Common myeloid progenitor, CD34-positive (primary cell): ENCODE results near the gene CEACAM7.
A peak's percentile ranks its signal among the peaks of the same experiment; 100 is the strongest.

Source experiments
- CTCF ChIA-PET: fragments of 350-600 bp; sonication (Branson Sonifier 250); formaldehyde crosslinking; loops from one replicate; lab custom pipeline; 2021; ENCODE audit warnings: antibody characterized with exemption; lab: Charles Lee
- POLR2A ChIA-PET: fragments of 350-600 bp; sonication (Branson Sonifier 250); formaldehyde crosslinking; loops from one replicate; lab custom pipeline; 2021; ENCODE audit warnings: antibody characterized with exemption; lab: Charles Lee
- DNase-seq, 3 donors: peaks; one replicate each; pipeline versions ENCODE4 v3.0.0 to v3.0.0-alpha.2; 2013
- H3K27ac ChIP-seq, 2 experiments: 1 replicate in 1 of 2; 2 replicates in 1 of 2; pipeline ENCODE4 v1.7.0; 2013; ENCODE audit warnings: inconsistent platforms in 2 of 2, low read length in 2 of 2, mild to moderate bottlenecking in 2 of 2, low read depth in 1 of 2, moderate library complexity in 1 of 2; ENCODE audit not compliant: severe bottlenecking in 2 of 2, insufficient read depth in 1 of 2, poor library complexity in 1 of 2
- H3K27me3 ChIP-seq, 5 experiments: replicated peaks in 2 of 5; 1 replicate in 3 of 5; 2 replicates in 2 of 5; pipeline versions ENCODE4 v1.6.1 to v1.7.0; 2013; ENCODE audit warnings: low read length in 4 of 5, mild to moderate bottlenecking in 2 of 5, moderate library complexity in 2 of 5, inconsistent platforms in 1 of 5; ENCODE audit not compliant: insufficient read depth in 5 of 5, control insufficient read depth in 4 of 5
- H3K36me3 ChIP-seq, 4 experiments: 1 replicate in 2 of 4; 2 replicates in 2 of 4; pipeline versions ENCODE4 v1.6.1 to v1.7.0; 2013; ENCODE audit warnings: low read length in 3 of 4, control low read depth in 1 of 4, mild to moderate bottlenecking in 1 of 4; ENCODE audit not compliant: control insufficient read depth in 4 of 4, insufficient read depth in 4 of 4
- H3K4me1 ChIP-seq, 4 experiments: 1 replicate in 3 of 4; 2 replicates in 1 of 4; pipeline versions ENCODE4 v1.6.1 to v1.7.1; 2013; ENCODE audit warnings: low read length in 3 of 4, mild to moderate bottlenecking in 3 of 4, control low read depth in 1 of 4, inconsistent platforms in 1 of 4, moderate library complexity in 1 of 4; ENCODE audit not compliant: control insufficient read depth in 4 of 4, insufficient read depth in 4 of 4; ENCODE audit errors: control extremely low read depth in 1 of 4
- H3K4me3 ChIP-seq, 7 experiments: 1 replicate in 4 of 7; 2 replicates in 3 of 7; pipeline versions ENCODE4 v1.5.1 to v1.7.0; 2013; ENCODE audit warnings: mild to moderate bottlenecking in 7 of 7, low read length in 6 of 7, moderate library complexity in 6 of 7, inconsistent platforms in 2 of 7, low read depth in 2 of 7, control low read depth in 1 of 7; ENCODE audit not compliant: insufficient read depth in 4 of 7, control insufficient read depth in 1 of 7; ENCODE audit errors: extremely low read depth in 1 of 7
- H3K9me3 ChIP-seq, 5 experiments: 1 replicate in 4 of 5; 2 replicates in 1 of 5; pipeline versions ENCODE4 v1.6.1 to v1.7.1; 2013; ENCODE audit warnings: low read length in 4 of 5, mild to moderate bottlenecking in 2 of 5, inconsistent platforms in 1 of 5, low read depth in 1 of 5, moderate library complexity in 1 of 5; ENCODE audit not compliant: control insufficient read depth in 4 of 5, insufficient read depth in 2 of 5; ENCODE audit errors: control extremely low read depth in 1 of 5
- WGBS: methylation state at CpG from one replicate; pipeline ENCODE4 v1.1.5; 2013; ENCODE audit not compliant: insufficient coverage; 5-methylcytosine and 5-hydroxymethylcytosine counted together

The CEACAM7 gene

GRCh38 chr19:41638641-41639081 lies 49.4 kb downstream of the CEACAM7 start:
- CTCF ChIA-PET: interaction anchor here (1.1 to 3.8 kb wide), 4 partner anchors 9 to 55 kb away, joined by 3 to 16 read pairs (median 4); no protein-coding TSS in a partner anchor
- Histone ChIP-seq H3K9me3 (peaks cover 0 to 2% (median 0%) of the 10 kb centered on the region in 5 experiments), H3K27me3 (no peaks in the 10 kb centered on the region), H3K4me1 (peaks cover 6 to 26% (median 18%) of the 10 kb centered on the region in 4 experiments), H3K4me3 (peak overlapping the region in 1 of 7 experiments; percentile 11), H3K27ac (no peak overlapping the region), H3K36me3 (no peaks in the 10 kb centered on the region)
- WGBS: 13% methylated on average over 2 of the region's 6 CpGs
- POLR2A ChIA-PET: no interaction called here
- peak in 2 of 3 donors; percentile 61 to 73 for DNase-seq

GRCh38 chr19:41637484-41637883 lies 50.6 kb downstream of the CEACAM7 start:
- Histone ChIP-seq H3K27ac (no peak overlapping the region), H3K27me3 (no peaks in the 10 kb centered on the region), H3K9me3 (peaks cover 0 to 2% (median 0%) of the 10 kb centered on the region in 5 experiments), H3K36me3 (no peaks in the 10 kb centered on the region), H3K4me3 (no peak overlapping the region), H3K4me1 (peaks cover 6 to 26% (median 18%) of the 10 kb centered on the region in 4 experiments)
- ChIA-PET POLR2A (no interaction called here), CTCF (interaction anchor here (1.0 to 3.8 kb wide), 4 partner anchors 10 to 56 kb away, joined by 3 to 16 read pairs (median 4); no protein-coding TSS in a partner anchor)
- WGBS: 100% methylated on average over 2 of the region's 2 CpGs
- peak in 2 of 3 donors; percentile 61 to 62 for DNase-seq

GRCh38 chr19:41627966-41628675 lies 59.9 kb downstream of the CEACAM7 start:
- Histone ChIP-seq H3K4me3 (no peak overlapping the region), H3K27ac (no peak overlapping the region), H3K36me3 (peaks cover 0 to 4% (median 2%) of the 10 kb centered on the region in 4 experiments), H3K4me1 (peaks cover 11 to 49% (median 42%) of the 10 kb centered on the region in 4 experiments), H3K9me3 (peaks cover 0 to 19% (median 8%) of the 10 kb centered on the region in 5 experiments), H3K27me3 (no peaks in the 10 kb centered on the region)
- ChIA-PET CTCF (interaction anchor here (1.2 kb wide), 1 partner anchor 14 kb away, joined by 4 read pairs; no protein-coding TSS in a partner anchor), POLR2A (no interaction called here)
- 84% methylated on average over 7 of the region's 8 CpGs for WGBS
- no peak for DNase-seq

DNA sequence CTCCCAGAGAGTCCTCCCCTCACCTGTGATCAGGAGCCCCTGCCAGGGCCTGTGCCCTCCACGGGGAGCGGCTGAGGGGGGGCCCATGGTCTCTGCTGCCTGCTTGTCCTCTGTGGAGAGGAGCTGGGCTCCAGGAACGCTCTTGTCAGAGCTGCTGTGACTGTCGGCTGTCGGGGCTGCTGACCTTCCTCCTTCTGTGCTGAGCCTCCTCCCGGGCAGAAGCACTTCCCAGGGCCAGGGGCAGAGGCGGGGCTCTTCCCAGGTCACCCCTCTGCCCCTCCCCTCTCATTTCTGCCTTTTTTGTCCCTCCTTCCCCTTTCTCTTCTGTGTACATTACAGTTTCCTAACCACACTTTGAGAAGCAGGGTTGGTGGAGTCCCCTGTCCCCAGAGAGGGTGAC lies 61.2 kb downstream of the CEACAM7 start, which contains the start of gene CEACAM4:
CEACAM4 (minus strand) TSS at position 198 of the 400 bp plus-strand sequence; CDS start at position 87, 111 bp downstream.
- Histone ChIP-seq H3K4me3 (peak within 1 kb of the TSS; percentile 46 to 79 (median 66)), H3K4me1 (peaks cover 13 to 62% (median 53%) of the 10 kb centered on the region in 4 experiments), H3K27me3 (no peaks in the 10 kb centered on the region), H3K9me3 (peaks cover 0 to 19% (median 8%) of the 10 kb centered on the region in 5 experiments), H3K36me3 (peaks cover 0 to 4% (median 2%) of the 10 kb centered on the region in 4 experiments), H3K27ac (peak within 1 kb of the TSS; percentile 15 to 63)
- DNase-seq: peak in 2 of 3 donors; percentile 48
- POLR2A ChIA-PET: no interaction called here
- CTCF ChIA-PET: no interaction called here
- WGBS: 0% methylated on average over 6 of the region's 7 CpGs

DNA sequence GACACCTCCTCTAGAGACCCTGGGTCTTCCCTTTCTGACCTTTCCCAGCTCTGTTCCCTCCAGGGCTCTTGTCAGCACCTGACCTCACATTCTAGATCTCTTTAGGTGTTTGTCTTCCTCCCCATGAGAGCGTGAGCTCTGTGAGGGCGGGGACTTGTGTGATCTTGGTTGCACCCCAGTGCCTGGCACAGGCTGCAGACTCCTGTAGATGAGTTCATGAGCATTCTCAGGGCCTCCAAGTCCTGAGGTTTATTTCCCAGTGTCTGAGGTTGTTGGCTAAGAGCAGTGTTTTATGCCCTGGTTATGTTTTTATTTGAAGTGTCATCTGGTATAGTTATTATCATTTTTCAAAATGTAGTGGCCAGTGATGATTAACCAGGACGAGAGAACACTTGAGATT lies 61.8 kb downstream of the CEACAM7 start:
- ChIA-PET POLR2A (interaction anchor here (0.7 kb wide), 1 partner anchor 137 kb away, joined by 5 read pairs; no protein-coding TSS in a partner anchor), CTCF (interaction anchor here (0.8 to 0.9 kb wide), 3 partner anchors 14 to 95 kb away, joined by 3 to 4 read pairs (median 4); no protein-coding TSS in a partner anchor)
- 88% methylated on average over 3 of the region's 3 CpGs for WGBS
- H3K9me3 ChIP-seq: peaks cover 0 to 16% (median 4%) of the 10 kb centered on the region in 5 experiments
- H3K36me3 ChIP-seq: peaks cover 0 to 4% (median 2%) of the 10 kb centered on the region in 4 experiments
- H3K4me3 ChIP-seq: peak overlapping the region in 6 of 7 experiments; percentile 62 to 79 (median 66)
- H3K27ac ChIP-seq: peak overlapping the region; percentile 15 to 63
- DNase-seq: no peak
- peaks cover 13 to 68% (median 59%) of the 10 kb centered on the region in 4 experiments for H3K4me1 ChIP-seq
- H3K27me3 ChIP-seq: no peaks in the 10 kb centered on the region

- peaks cover 0 to 3% (median 0%) of the 10 kb centered on the region in 5 experiments for H3K9me3 ChIP-seq
- no peak for DNase-seq
- H3K27me3 ChIP-seq: no peaks in the 10 kb centered on the region
- no peak overlapping the region for H3K27ac ChIP-seq
- CTCF ChIA-PET: interaction anchor here (0.7 to 1.1 kb wide), 2 partner anchors 17 to 18 kb away, joined by 3 to 4 read pairs; no protein-coding TSS in a partner anchor
- H3K4me3 ChIP-seq: no peak overlapping the region
- peaks cover 15 to 81% (median 72%) of the 10 kb centered on the region in 4 experiments for H3K4me1 ChIP-seq
- POLR2A ChIA-PET: no interaction called here
- H3K36me3 ChIP-seq: peaks cover 0 to 4% (median 2%) of the 10 kb centered on the region in 4 experiments
- WGBS: 98% methylated on average over 4 of the region's 4 CpGs
These were observed 63.1 kb downstream of the CEACAM7 start for GRCh38 chr19:41624937-41625336.
